ENCODE data around the gene RCVRN.
A peak's percentile ranks its signal among the peaks of the same experiment; 100 is the strongest.

Gene RCVRN

GRCh38 chr17:9905078-9905415 is at the start of gene RCVRN:
TSS of gene RCVRN (minus strand) at chr17:9905271. CDS start at chr17:9905180, 91 bp downstream.
- Histone ChIP-seq H3K27ac (no peak within 1 kb of the TSS), H3K9me3 (no peaks in the 10 kb centered on the region), H3K4me1 (no peaks in the 10 kb centered on the region), H3K36me3 (no peaks in the 10 kb centered on the region), H3K27me3 (peaks cover 0 to 13% of the 10 kb centered on the region in 2 donors), H3K4me3 (no peak within 1 kb of the TSS)
- intact Hi-C loops (cut with DNase I; ENCODE audit: low total_unique reads): no loop called here
- DNase-seq: peak in 1 of 2 donors; percentile 42
- no peak for TF ChIP-seq CTCF (IDR thresholded peaks at IDR 0.05)

GRCh38 chr17:9953492-9953891 is 48.4 kb upstream of the RCVRN start:
- DNase-seq: no peak
- intact Hi-C loops (cut with DNase I; ENCODE audit: low total_unique reads): no loop called here

GRCh38 chr17:9951803-9952202 is 46.7 kb upstream of the RCVRN start:
- Histone ChIP-seq H3K4me3 (no peak overlapping the region), H3K27me3 (no peaks in the 10 kb centered on the region), H3K9me3 (no peaks in the 10 kb centered on the region), H3K27ac (no peak overlapping the region), H3K36me3 (no peaks in the 10 kb centered on the region), H3K4me1 (no peaks in the 10 kb centered on the region)
- intact Hi-C loops (cut with DNase I; ENCODE audit: low total_unique reads): no loop called here
- TF ChIP-seq CTCF (IDR thresholded peaks at IDR 0.05): no peak
- DNase-seq: no peak

More at GRCh38 chr17:9953492-9953891, 48.4 kb upstream of the RCVRN start:
- no peaks in the 10 kb centered on the region for H3K9me3 ChIP-seq
- H3K4me1 ChIP-seq: no peaks in the 10 kb centered on the region
- H3K36me3 ChIP-seq: peaks cover 0 to 3% (median 0%) of the 10 kb centered on the region in 3 donors
- H3K27ac ChIP-seq: no peak overlapping the region
- TF ChIP-seq CTCF (IDR thresholded peaks at IDR 0.05): no peak
- H3K4me3 ChIP-seq: no peak overlapping the region
- peaks cover 0 to 10% of the 10 kb centered on the region in 2 donors for H3K27me3 ChIP-seq

- Histone ChIP-seq H3K27me3 (no peaks in the 10 kb centered on the region), H3K36me3 (no peaks in the 10 kb centered on the region), H3K4me3 (no peak overlapping the region), H3K9me3 (no peaks in the 10 kb centered on the region), H3K27ac (no peak overlapping the region), H3K4me1 (no peaks in the 10 kb centered on the region)
- DNase-seq: no peak
- intact Hi-C loops (cut with DNase I; ENCODE audit: low total_unique reads): no loop called here
- TF ChIP-seq CTCF (IDR thresholded peaks at IDR 0.05): no peak
These were observed 43.9 kb upstream of the RCVRN start for GRCh38 chr17:9948928-9949327.

GRCh38 chr17:9944704-9945103 is 39.6 kb upstream of the RCVRN start:
- no peak overlapping the region for H3K27ac ChIP-seq
- peaks cover 0 to 5% (median 0%) of the 10 kb centered on the region in 3 donors for H3K36me3 ChIP-seq
- H3K27me3 ChIP-seq: no peaks in the 10 kb centered on the region
- no peaks in the 10 kb centered on the region for H3K4me1 ChIP-seq
- no peak for TF ChIP-seq CTCF (IDR thresholded peaks at IDR 0.05)
- H3K9me3 ChIP-seq: no peaks in the 10 kb centered on the region
- intact Hi-C loops (cut with DNase I; ENCODE audit: low total_unique reads): no loop called here
- H3K4me3 ChIP-seq: no peak overlapping the region
- no peak for DNase-seq

GRCh38 chr17:9943343-9943742 is 38.3 kb upstream of the RCVRN start:
- peaks cover 0 to 14% (median 0%) of the 10 kb centered on the region in 3 donors for H3K36me3 ChIP-seq
- no peak overlapping the region for H3K27ac ChIP-seq
- no peaks in the 10 kb centered on the region for H3K27me3 ChIP-seq

More at GRCh38 chr17:9943343-9943742, 38.3 kb upstream of the RCVRN start:
- Histone ChIP-seq H3K9me3 (peaks cover 0 to 9% (median 3%) of the 10 kb centered on the region in 3 donors), H3K4me3 (no peak overlapping the region), H3K4me1 (no peaks in the 10 kb centered on the region)
- intact Hi-C loops (cut with DNase I; ENCODE audit: low total_unique reads): no loop called here
- TF ChIP-seq CTCF (IDR thresholded peaks at IDR 0.05): no peak
- no peak for DNase-seq

All from tibial artery (tissue), 4 donors.